ENCODE data around the gene CDH16.

GRCh38 chr16:66942981-66943380, 24.3 kb upstream of the CDH16 start:
- TF ChIP-seq POLR2A (IDR thresholded peaks at IDR 0.05) (no peak), EP300 (IDR thresholded peaks at IDR 0.05) (no peak), CTCF (IDR thresholded peaks at IDR 0.05) (no peak), POLR2AphosphoS5 (IDR thresholded peaks at IDR 0.05) (no peak)

Measured in gastroesophageal sphincter (tissue), 3 donors.